Lower leg skin (tissue), 4 donors: ENCODE measurements around the gene NPSR1. TPM values are rescaled to one million over a fixed set of nuclear protein-coding genes. Genes with fewer than 3 reads are reported as not detected.

ENCODE experiments used
- DNase-seq, 2 donors: peaks; one replicate each; pipeline ENCODE4 v3.0.0-alpha.2; 2019; ENCODE audit warnings: low spot score in 2 of 2
- H3K4me3 ChIP-seq: fragments of 200-600 bp; sonication (generic); 2 replicates; pipeline ENCODE4 v1.5.1; 2017; ENCODE audit warnings: mild to moderate bottlenecking, low read depth; ENCODE audit not compliant: poor library complexity, severe bottlenecking
- CTCF ChIP-seq, 3 donors: fragments of 450-650 bp; IDR thresholded peaks; one replicate each; pipeline ENCODE4 v1.5.1; 2016; ENCODE audit warnings: antibody characterized with exemption in 3 of 3, mild to moderate bottlenecking in 3 of 3, moderate library complexity in 2 of 3
- POLR2A ChIP-seq, 2 donors: fragments of 450-650 bp; IDR thresholded peaks; one replicate each; pipeline ENCODE4 v1.6.1; 2016 to 2017; ENCODE audit warnings: antibody characterized with exemption in 2 of 2, mild to moderate bottlenecking in 1 of 2, moderate library complexity in 1 of 2
- WGBS, 2 donors: methylation state at CpG; one replicate each; pipeline ENCODE4 v1.1.5; 2018; 5-methylcytosine and 5-hydroxymethylcytosine counted together
- intact Hi-C: fragments of 100-400 bp; cut with DNase I; formaldehyde crosslinking; loops from one replicate; pipeline ENCODE4 v1.15.0; 2023; ENCODE audit warnings: low total_unique reads
- total RNA-seq, 4 donors: library from RNA; depleted of rRNA; stranded (reverse); fragments of >200 nt; gene quantifications; one replicate each; pipeline ENCODE4 v1.1.0, GENCODE V29; 2016

NPSR1 gene
- total RNA-seq, 4 donors from 2014 or later: not detected

- intact Hi-C loops: no loop called here
- TF ChIP-seq POLR2A (IDR thresholded peaks at IDR 0.05) (no peak), CTCF (IDR thresholded peaks at IDR 0.05) (no peak)
- no peak overlapping the region for H3K4me3 ChIP-seq
- DNase-seq: no peak
- 67 to 70% methylated on average over 4 of the region's 4 CpGs for WGBS, 2 donors
These were observed 5.2 kb upstream of the NPSR1 start for GRCh38 chr7:34652809-34653208.

- H3K4me3 ChIP-seq: no peak overlapping the region
- 83 to 90% methylated on average over 1 of the region's 1 CpG for WGBS, 2 donors
- TF ChIP-seq POLR2A (IDR thresholded peaks at IDR 0.05): no peak
- DNase-seq: no peak
- intact Hi-C loops: no loop called here
These were observed 4.2 kb upstream of the NPSR1 start for GRCh38 chr7:34653787-34654186.

GRCh38 chr7:34655384-34655783 is 2.6 kb upstream of the NPSR1 start:
- no peak for DNase-seq
- TF ChIP-seq CTCF (IDR thresholded peaks at IDR 0.05) (no peak), POLR2A (IDR thresholded peaks at IDR 0.05) (no peak)
- no peak overlapping the region for H3K4me3 ChIP-seq
- intact Hi-C loops: no loop called here
- WGBS, 2 donors: 74 to 90% methylated on average over 1 of the region's 1 CpG

GRCh38 chr7:34656041-34656440 is 2.0 kb upstream of the NPSR1 start:
- WGBS, 2 donors: 67 to 79% methylated on average over 2 of the region's 2 CpGs
- no peak for TF ChIP-seq POLR2A (IDR thresholded peaks at IDR 0.05)
- TF ChIP-seq CTCF (IDR thresholded peaks at IDR 0.05): no peak
- intact Hi-C loops: no loop called here
- H3K4me3 ChIP-seq: no peak overlapping the region
- no peak for DNase-seq

GRCh38 chr7:34659472-34660075 is 1.6 kb downstream of the NPSR1 start:
- intact Hi-C loops: no loop called here
- WGBS, 2 donors: 33 to 44% methylated on average over 3 of the region's 3 CpGs
- TF ChIP-seq POLR2A (IDR thresholded peaks at IDR 0.05) (no peak), CTCF (IDR thresholded peaks at IDR 0.05) (no peak)
- no peak for DNase-seq
- no peak overlapping the region for H3K4me3 ChIP-seq

GRCh38 chr7:34662058-34662708 is 4.2 kb downstream of the NPSR1 start:
- TF ChIP-seq CTCF (IDR thresholded peaks at IDR 0.05) (no peak), POLR2A (IDR thresholded peaks at IDR 0.05) (no peak)
- 58 to 62% methylated on average over 8 of the region's 8 CpGs for WGBS, 2 donors
- no peak overlapping the region for H3K4me3 ChIP-seq
- DNase-seq: no peak
- intact Hi-C loops: no loop called here
